ENCODE results near the gene PPP2R3B.

Gene PPP2R3B

DNA sequence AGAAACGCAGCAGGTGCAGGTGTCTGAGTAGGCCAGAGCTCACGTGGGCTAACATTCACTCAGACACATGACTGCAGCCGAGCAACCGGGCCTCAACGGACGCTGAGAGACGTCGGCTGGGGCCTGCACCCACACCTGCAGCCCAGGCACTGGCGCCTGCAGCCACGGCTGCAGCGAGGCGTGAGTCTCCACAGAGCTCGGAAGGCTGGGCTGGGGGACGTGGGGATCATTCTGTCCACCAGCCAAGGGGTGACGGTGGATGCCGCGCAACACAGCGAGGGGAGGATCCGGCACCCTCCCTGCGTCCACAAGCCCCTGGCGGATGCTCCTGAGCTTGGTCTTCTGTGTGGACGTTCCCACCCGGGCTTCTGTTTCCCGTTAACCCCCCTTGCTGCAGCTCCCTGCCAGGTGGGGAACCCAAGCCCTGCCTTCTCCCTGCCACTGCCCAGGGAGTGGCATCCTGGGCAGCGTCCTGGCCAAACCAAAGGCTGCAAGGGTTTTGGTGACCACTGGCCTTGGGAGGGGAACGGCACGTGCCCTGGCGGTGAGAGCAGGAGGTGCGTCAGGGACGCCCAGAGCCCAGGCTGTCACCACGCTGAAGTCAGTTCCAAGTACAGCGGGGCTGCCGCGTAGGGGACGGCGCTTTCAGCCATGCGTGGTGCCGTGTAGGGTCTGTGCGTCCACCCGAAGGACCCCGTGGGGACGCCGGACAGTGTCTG is 16.3 kb downstream of the PPP2R3B start:
- no peak for DNase-seq

DNA sequence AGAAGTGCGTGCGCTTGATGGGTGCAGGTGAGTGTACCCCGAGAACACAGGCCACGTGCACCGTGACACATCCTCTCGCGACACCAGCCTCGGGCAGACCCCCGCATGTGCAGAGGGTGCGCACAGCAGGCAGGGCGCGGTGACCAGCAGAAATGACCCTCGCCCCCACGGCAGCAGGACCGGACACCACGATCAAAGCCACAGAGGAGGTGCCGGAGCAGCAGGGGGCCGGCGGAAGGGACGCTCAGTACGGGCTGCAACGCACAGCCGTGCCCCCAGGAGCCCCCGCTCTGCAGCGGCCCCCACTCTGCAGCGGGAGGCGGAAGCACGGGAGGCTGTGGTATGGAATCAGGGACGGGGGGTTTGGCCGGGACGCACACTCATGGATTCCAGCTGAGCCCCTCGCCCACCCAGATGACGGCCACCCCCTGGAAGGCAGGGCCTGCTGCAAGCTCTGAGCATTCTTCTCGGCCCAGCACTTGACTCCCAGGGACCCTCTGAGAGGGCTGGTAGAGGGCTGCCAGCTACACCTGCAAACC is 17.1 kb downstream of the PPP2R3B start:
- DNase-seq, result no peak

GRCh38 chrX:368811-369562 is 17.7 kb downstream of the PPP2R3B start:
- DNase-seq, result no peak

DNA sequence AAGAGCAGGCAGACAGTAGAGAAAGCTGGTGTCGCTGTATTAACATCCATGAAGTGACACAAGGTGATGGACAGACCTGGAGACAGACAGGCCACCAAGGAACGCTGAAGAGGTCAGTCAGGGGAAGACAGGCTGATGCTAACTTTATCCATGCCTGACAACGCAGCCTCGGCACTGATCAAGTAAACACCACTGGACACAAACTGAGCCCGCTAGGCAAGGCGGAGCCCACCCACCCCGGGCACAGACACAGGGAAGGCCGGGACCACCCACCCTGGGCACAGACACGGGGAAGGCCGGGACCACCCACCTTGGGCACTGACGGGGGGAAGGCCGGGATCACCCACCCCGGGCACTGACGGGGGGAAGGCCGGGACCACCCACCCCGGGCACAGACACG is 18.8 kb downstream of the PPP2R3B start:
- no peak for DNase-seq

DNA sequence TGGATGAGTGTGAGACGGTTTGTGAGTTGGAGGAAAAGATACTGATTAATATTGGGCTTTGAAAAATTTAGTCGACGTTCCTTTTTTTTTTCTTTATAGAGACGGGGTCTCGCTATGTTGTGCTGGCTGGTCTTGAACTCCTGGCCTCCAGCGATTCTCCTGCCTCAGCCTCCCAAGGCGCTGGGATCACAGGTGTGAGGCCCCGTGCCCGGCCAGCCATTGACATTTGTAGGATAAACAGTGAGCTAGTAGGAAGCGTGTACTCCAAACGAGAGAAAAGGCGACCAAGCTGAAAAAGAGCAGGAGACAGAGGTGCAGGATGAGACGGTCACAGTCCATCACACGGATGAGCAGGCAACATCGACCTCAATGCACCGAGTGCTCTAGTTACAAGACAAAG is 19.4 kb downstream of the PPP2R3B start:
- DNase-seq, result no peak

DNA sequence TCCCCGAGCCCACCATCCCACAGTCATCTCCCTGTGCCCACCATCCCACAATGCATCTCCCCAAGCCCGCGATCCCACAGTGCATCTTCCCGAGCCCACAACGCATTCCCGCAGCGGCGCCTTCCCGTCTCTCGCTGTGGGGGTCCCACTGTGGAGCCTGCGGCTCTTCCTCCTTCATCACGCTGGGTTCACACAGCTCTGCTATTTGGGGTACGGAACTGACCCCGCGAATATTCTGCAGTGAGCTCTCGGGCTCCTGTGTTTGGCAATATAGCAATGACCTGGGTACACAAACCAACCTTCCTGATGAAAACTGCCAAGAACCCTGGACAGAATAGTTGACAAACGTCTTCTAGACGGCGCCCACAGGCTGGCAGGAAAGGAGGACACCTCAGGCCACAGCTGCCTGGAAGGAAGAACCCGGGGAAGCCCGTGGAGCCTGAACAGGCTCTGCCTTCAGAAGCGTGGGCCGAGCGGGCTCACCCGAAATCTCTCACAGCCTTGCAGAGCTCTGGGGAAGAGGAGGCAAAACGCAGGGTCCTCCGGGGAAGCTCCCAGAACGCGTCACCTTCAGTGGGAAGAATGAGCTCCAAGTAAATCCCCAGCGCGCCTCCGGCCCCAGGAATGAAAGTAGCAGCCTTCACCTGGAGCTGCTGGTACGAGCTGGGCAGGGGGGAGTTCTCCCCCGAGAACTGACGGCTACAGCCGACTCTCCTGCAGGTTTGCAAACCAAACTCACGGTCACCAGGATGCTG is 22.9 kb downstream of the PPP2R3B start:
- DNase-seq, result no peak

DNA sequence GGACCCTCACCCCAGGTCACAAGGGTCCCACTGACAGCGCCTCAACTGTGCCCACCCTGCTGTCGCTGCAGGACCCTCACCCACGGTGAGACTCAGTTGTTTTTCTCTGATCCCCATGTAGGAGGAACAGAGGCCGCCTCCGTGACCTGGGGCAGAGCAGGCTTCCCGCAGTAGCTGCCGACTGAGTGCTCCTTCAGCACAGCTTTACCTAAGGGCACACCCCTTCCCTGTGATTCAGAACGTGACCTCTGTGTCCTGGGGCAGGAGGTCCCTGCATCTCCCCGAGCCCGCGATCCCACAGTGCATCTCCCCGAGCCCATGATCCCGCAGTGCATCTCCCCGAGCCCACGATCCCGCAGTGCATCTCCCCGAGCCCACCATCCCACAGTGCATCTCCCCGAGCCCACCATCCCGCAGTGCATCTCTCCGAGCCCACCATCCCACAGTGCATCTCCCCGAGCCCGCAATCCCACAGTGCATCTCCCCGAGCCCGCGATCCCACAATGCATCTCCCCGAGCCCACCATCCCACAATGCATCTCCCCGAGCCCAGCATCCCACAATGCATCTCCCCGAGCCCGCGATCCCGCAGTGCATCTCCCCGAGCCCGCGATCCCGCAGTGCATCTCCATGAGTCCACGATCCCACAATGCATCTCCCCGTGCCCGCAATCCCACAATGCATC is 23.6 kb downstream of the PPP2R3B start:
- DNase-seq, result no peak

- no peak for DNase-seq
Measured at GRCh38 chrX:362351-362750, 24.4 kb downstream of the PPP2R3B start.

DNA sequence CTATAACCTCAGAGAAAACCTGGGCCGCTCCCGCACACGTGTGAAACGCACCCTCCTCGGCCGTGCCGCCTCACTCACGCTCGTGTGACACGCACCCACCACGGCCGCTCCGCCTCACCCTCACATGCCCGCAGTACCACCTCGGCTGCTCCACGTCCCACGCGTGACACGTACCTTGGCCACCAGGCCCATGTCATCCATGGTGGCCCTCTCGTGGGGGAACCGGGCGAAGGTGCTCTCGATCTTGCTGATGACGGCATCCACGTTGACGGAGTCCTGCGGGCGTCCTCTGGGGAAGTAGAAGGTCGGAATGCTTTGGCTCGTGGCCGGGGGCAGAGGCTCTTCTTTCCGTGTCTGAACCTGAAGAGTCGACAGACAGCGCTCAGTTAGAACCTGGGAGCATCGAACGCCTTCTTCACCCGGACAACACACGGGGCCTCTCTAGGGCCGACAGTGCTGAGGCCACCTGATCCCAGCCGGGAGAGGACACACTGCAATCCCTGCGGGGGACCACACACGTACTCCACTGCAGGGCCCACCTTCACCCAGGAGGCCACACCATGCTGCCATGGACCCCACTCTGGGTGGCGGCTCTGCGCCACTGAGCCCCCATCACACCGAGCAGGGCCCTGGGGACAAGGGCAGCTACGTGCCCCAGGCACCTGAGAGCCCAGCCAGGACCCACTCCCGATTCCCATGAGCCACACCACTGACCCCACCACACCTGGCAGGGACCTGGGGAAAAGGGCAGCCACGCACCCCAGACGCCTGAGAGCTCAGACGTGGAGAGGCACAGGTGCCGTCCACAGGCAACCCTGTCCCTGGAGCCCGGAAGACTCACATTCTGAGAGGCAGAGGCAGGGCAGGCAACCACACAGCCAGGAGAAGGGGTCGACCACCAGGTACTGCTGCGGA is 25.2 kb downstream of the PPP2R3B start:
- no peak for DNase-seq

DNA sequence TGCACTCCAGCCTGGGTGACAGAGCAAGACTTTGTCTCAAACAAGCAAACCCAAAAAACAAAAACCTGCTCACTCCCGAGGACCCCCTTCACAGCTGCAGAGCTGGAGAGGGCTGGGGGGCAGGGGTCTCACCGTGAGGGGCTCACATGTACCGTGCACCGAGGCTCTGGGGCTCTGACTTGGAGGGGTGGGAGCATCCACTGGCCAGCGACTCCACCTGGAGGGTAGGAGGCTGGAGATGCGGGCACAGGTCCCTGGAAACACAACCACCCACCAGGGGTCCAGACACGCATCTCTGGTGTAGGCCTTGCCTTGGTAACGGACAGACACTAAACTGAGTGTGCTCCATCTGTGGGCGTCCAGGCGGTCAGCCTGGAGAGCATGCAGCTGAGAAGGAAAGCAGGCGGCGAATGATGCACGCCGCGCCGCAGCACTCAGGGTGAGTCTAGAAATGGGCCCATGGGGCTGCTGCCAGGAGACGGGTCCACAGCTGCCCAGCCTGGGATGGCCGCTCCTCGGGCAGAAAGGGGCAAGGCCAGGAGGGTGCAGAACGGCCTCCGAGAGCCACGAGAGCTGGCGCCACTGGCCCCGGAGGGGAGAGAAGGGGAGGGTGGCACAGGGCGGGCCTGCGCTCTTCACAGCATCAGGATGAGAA is 26.1 kb downstream of the PPP2R3B start:
- DNase-seq, result no peak

DNA sequence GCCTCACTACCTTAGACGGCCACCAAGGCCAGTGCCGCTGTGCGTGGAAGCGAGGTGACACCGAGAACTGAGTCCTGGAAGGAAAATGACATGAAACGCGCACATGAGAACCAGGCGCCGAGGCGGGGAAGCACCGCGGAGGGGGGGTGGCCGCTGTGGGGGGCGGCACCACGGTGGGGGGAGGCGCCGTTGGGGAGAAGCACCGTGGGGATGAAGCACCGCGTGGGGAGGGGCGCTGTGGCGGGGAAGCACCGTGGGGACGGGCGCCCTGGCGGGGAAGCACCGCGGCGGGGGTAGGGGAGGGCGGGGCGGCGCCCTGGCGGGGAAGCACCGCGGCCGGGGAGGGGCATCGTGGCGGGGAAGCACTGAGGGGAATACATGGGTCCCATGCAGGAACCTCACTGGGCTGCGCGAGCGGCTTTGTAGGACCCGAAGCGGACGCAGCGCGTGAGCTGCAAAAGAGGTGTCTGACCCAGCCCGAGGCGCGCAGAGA is 28.0 kb downstream of the PPP2R3B start:
- no peak for DNase-seq

DNA sequence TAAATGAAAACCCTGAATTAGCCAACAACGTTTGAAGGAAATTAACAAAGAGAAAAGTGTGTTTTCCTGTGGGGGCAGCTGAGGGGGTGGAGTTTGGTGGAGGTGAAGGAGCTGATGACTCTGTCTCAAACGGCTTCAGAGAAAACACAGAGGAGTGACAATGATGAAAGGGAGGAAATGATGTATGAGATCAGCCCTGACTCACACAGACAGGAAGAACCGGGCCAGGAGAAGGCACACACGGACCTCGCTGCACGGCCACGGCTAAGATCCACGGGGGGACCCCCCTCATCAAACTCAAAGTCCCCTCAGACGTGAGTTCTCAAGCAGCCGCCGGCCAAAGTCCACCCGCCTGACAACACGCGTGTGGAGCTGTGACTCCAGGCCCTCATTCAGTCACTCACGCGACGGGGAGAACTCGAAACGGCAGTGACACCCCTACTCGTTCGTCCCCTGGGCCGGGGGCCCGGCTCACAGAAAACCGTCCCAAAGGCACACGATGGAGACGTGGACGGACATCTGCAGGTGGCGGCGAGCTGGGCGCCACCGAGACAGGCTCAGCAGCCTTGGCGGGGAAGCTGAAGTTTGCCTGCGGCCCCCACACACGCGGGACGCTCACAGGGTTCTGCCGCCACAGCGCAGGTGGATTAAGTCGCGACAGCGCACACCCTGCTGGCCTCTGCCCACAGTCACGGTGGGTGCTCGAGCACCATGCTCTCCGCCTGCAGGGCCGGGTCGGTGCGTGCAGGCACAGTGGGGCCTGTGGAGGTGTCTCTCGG is 28.8 kb downstream of the PPP2R3B start:
- DNase-seq, result no peak

DNA sequence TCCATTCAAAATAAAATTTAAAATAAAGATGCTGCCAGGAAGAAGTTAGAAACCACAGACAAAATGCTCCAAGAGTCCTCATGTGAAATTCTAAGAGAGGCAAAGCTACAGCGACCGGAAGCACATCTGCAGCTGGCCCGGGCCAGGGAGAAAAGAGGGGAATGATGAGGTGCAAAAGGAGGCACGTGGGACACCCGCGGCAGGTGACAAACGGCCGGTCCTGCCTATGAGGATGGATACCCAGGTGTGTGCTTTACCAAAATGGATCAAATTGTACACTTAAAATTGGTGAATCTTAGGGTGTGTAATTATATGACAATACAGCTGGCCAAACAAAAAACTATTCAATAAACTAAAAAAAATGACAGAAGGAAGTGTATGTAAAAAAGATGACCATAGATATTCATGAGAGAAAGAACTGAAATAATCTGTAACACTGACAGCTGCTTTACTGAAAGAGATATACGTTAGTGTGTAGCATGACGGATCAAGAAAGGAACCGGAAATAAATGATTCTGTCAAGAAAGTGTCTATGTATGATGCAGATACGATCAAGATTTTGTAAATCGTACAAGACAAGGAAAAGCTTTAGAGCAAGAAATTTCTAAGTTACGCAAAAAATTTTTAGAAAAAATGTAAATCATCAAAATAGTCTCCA is 29.5 kb downstream of the PPP2R3B start:
- DNase-seq, result no peak

DNA sequence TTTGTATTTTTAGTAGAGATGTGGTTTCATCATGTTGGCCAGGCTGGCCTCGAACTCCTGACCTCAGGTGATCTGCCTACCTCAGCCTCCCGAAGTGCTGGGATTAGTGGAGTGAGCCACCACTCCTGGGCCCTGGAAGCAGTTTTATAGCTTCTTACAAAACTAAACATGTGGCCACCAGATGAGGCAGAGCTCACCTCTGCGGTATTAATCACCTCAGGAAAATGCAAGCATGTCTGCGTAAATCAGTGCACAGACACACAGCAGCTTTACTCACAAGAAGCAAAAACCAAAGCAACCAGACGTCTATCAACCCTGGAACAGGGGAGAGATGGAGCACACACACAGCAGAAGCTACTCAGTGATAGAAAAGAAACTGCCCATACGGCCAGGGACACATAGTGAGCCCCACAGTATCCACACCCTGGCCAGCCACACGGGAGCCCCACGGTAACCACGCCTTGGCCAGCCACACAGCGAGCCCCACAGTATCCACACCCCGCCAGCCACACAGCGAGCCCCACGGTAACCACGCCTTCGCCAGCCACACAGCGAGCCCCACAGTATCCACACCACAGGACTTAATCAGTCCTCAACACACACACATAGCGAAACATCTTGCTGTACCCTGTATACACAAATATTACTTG is 30.2 kb downstream of the PPP2R3B start:
- DNase-seq, result no peak

DNA sequence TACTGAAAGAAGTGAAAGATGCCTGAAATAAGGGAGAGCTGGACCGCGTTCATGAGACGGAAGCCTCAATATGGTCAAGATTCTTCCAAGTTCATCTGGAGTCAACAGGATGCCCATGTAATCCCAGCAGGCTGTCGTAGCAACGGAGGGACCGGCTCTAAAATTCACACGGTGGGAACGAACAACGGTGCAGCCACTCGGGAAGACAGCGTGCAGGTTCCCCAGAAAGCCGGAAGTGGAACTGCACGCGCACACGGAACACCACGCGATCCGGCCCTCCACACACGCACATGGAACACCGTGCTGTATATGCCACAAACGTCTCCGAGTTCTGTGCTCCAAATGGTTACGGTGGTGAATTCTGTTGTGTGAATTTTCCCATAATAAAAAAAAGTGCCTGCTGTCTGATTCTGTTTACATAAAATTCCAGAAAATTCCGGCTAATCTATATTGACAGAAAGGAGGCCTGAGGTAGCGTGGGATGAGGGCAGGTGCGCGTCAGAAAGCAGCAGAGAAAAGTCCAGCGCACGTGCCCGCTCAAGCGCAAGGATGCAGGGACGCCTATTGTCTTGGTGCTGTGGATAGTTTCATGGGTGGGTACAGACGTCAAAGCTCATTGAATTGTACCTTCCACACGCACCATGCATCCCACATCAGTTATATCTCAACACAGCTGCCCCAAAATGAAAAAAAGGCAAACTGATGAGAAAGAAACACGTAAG is 31.2 kb downstream of the PPP2R3B start:
- no peak for DNase-seq

DNA sequence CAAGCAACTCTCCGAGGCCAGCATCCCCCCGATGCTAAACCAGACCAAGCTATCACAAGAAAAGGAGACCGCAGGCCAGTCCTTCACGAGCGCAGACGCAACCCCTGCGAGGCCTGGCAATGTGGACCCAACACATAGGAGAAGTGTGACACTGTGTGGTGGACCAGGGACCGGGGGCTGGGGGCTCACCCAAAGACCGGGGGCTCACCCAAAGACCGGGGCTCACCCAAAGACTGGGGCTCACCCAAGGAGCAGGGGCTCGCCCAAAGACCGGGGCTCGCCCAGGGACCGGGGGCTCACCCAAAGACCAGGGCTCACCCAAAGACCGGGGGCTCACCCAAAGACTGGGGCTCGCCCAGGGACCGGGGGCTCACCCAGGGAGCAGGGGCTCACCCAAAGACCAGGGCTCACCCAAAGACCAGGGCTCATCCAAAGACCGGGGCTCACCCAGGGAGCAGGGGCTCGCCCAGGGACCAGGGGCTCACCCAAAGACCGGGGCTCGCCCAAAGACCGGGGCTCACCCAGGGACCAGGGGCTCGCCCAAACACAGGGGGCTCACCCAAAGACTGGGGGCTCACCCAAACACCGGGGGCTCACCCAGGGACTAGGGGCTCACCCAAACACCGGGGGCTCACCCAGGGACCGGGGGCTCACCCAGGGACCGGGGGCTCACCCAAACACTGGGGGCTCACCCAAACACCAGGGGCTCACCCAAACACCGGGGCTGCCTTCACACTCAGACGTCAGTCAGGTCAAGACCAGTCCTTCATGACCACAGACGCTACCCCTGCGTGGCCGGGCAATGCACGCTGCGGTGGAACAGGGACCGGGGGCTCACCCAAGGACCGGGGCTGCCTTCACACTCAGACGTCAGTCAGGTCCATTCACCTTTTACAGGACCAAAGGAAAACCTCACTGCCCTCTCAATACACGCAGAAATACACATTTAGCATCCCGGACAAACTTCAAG is 32.9 kb downstream of the PPP2R3B start:
- DNase-seq, result no peak
